Measurements from ENCODE around the gene DCDC2.

DNA sequence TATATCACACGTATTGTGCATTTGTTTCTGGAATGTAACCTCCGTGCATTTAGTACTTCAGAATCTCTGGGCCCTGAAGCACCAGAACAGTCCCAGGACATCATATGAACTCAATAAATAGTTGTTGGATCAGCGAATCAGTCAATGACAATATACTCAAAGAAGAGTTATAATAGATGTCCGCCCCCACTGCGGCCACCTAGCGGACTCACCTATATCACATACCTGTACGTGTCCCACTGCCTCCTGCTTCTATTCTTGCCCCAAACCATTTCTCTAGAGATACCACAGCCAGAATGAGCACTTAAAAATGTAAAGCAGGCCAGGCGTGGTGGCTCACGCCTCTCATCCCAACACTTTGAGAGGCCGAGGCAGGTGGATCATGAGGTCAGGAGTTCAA lies 73.9 kb downstream of the DCDC2 start:
- TF ChIP-seq POLR2A (IDR thresholded peaks at IDR 0.05; ENCODE audit: low read length) (no peak), GATA1 (IDR thresholded peaks at IDR 0.05; ENCODE audit: low read depth, low read length) (no peak)
